Measurements from ENCODE around the gene FBXL14.
A peak's percentile ranks its signal among the peaks of the same experiment; 100 is the strongest.

FBXL14 gene

DNA sequence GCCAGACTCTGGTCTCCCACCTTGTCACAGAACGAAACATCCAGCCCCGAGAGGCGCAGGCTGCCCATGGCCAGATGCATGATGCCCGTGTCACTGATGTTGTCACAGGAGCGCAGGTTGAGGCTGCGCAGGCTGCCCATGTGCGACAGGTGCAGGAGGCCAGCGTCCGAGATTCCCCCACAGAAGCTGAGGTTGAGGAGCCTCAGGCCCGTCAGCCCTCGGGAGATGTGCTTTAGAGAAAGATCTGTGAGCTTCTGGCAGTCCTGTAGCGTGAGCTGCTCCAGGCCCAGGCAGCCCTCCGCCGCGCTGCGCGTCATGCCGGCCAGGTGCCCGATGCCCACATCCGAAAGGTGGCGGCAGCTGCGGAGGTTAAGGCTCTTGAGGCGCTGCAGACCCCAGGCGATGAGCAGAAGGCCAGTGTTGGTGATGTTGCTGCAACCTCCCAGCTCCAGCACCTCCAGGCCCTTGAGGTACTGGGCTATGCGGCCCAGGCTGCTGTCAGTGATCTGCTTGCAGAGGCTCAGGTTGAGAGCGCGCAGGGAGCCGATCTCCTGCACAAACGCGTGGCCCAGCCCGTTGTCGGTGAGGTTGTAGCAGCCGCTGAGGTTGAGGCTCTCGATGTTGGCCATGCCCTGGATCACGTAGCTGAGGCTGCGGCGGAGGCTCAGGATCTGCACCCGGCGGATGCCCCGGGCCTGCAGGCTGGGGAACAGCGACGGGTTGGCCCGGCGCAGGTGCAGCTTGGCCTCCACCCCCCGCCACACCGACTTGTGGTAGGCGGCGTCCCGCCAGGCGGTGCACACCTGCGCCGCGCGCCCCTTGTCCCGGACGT lies 991 bp downstream of the FBXL14 start:
- peak in 1 of 3 donors; percentile 35 for DNase-seq (ENCODE audit: low read depth in 3 of 3)

DNA sequence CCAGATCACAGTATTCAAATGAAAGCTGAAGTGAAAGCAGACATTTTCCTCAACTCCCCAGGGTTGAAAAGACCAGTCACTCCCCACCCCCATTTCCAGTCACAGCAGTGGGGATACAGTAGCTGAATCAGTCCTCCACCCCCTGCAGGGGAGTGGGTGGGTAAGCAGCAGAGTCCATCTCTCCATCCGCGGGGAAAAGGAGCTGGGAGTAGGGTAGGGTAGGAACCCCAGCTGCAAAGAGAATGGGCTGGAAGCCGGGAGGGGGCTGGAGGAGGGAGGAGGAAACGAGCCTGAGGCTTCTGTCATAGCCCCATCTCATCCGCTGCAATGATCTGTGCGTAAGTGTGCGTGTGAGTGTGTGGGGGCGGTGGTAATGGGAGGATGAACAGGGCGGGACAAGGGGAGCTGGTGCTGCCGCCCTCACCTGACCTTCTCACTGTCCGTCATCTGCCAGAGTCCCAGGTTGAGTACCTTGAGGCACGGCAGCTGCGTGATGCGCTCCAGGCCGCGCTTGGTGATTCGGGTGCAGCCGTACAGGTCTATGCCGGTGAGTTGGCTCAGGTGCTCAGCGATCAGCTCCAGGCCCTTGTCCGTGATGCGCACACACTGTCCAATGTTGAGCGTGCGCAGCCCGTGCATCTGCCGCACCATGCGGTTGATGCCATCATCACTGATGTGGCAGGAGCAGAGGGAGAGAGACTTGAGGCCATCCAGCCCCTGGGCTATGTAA lies 1.8 kb downstream of the FBXL14 start:
- DNase-seq (ENCODE audit: low read depth in 3 of 3): peak; percentile 28 to 69 (median 48)

DNA sequence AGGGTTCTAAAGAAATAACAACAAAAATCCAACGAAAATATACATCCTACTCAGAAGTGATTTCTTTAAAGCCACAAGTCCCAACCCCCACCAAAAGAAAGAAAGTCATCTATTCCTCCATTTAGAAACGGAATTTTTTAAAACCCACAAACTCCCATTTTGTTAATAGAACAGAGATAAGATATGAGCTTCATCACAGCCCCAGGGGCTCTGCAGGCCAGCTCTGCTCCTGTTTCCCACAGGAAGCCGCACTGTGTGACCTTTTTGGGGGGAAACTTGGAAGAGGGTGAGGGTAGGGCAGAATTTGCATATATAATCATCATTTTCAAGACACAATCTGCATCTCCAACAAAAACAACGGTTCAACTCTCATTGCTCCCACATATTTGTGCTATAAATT lies 2.8 kb downstream of the FBXL14 start:
- DNase-seq (ENCODE audit: low read depth in 3 of 3): no peak

- no peak for DNase-seq (ENCODE audit: low read depth in 3 of 3)
These were observed 3.3 kb downstream of the FBXL14 start for GRCh38 chr12:1591034-1591433.

GRCh38 chr12:1590221-1590979 lies 4.0 kb downstream of the FBXL14 start:
- DNase-seq (ENCODE audit: low read depth in 3 of 3): no peak

GRCh38 chr12:1588575-1588947 lies 5.8 kb downstream of the FBXL14 start:
- no peak for DNase-seq (ENCODE audit: low read depth in 3 of 3)

- no peak for DNase-seq (ENCODE audit: low read depth in 3 of 3)
These were observed 6.3 kb downstream of the FBXL14 start for GRCh38 chr12:1587927-1588574.

GRCh38 chr12:1584326-1584725 lies 10.1 kb downstream of the FBXL14 start:
- no peak for DNase-seq (ENCODE audit: low read depth in 3 of 3)

- DNase-seq (ENCODE audit: low read depth in 3 of 3): peak; percentile 41 to 68 (median 60)
These were observed 10.8 kb downstream of the FBXL14 start for GRCh38 chr12:1583421-1584078.

GRCh38 chr12:1582709-1583050 lies 11.7 kb downstream of the FBXL14 start:
- no peak for DNase-seq (ENCODE audit: low read depth in 3 of 3)

DNA sequence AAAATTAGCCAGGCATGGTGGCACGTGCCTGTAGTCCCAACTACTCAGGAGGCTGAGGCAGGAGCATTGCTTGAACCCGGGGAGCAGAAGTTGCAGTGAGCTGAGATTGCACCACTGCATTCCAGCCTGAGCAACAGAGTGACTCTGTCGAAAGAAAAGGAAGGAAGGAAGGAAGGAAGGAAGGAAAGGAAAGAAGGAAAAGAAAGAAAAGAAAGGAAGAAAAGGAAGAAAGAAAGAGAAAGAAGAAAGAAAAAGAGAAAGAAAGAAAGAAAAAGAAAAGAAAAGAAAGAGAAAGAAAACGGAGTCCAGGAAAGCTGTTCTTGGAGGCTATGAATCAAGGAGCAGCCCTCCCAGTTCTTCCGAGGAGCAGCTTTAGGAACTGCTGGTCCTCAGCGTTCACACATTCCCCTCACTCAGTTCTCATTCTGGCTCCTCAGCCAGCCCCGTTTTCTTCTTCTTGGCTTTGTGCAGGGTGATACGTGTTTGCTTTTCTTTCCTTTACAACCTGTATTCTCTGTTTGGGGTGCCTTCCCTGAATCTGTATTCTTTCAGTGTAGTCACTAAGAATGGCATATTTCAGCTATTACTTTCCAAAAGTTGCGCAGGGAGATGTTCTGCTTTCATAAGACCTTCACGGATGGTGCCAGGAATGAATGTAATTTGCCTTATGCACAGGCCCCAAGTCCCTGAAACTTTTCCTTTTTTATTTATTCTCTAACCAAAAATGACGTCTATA lies 12.2 kb downstream of the FBXL14 start:
- DNase-seq (ENCODE audit: low read depth in 3 of 3): no peak

DNA sequence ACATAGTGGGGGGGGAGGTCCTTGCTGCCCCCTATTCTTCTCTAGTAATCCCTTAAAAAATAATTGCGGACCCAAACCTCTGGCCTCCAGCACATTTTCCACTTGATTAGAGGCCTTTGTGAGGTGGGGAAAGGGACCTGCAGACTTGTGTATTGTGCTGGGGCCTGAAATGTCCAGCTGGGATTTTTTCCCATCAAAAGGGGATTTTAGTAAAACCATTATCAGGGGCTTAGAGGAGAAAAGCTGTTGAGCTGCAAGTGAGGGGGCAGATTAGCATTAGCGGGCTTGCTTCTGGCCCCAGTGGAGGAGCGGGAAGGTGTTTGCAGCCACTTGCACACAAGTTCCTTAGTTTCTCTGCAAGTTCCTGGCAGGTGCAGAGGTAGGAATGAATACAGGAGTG lies 13.9 kb downstream of the FBXL14 start:
- DNase-seq (ENCODE audit: low read depth in 3 of 3): no peak

GRCh38 chr12:1579651-1580435 lies 14.5 kb downstream of the FBXL14 start:
- DNase-seq (ENCODE audit: low read depth in 3 of 3): no peak

DNA sequence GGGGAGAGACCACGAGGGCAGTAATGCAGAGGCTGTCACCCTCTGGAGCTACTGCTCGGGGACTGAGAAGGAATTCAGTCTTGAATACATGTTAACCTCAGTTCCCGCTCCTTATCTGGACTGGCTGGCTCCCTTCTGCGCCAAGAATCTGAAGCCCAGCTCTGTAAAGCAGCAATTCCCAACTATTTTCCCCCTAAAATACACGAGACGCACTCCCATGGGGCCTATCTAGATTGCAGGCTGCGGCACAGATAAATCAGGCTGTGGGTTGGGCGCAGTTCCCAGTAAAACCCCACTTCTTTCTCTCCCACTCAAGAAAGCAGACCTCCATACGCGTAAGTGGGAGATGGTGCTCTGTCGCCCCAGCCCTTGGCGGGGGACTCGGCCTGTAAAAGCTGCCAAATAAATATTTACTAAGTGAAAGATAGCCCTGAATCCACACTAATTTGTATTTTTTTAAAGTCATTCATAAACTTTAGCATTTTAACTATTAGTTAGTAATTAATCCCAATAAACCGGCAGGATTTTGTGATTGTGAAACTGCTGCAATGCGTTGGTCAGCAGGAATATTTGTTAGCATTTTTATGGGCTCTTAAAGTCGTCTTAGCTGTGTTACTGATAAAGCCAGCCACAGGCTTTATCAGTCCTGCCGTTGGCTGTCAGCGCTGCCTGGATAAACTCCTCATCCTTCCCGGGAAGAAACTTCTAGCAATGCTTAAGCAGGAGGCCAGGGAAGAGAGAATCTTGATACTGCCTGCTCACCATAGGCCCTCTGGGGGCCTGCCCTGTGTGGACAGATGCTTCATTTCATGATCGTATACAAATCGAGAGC lies 17.8 kb downstream of the FBXL14 start:
- DNase-seq (ENCODE audit: low read depth in 3 of 3): no peak

DNA sequence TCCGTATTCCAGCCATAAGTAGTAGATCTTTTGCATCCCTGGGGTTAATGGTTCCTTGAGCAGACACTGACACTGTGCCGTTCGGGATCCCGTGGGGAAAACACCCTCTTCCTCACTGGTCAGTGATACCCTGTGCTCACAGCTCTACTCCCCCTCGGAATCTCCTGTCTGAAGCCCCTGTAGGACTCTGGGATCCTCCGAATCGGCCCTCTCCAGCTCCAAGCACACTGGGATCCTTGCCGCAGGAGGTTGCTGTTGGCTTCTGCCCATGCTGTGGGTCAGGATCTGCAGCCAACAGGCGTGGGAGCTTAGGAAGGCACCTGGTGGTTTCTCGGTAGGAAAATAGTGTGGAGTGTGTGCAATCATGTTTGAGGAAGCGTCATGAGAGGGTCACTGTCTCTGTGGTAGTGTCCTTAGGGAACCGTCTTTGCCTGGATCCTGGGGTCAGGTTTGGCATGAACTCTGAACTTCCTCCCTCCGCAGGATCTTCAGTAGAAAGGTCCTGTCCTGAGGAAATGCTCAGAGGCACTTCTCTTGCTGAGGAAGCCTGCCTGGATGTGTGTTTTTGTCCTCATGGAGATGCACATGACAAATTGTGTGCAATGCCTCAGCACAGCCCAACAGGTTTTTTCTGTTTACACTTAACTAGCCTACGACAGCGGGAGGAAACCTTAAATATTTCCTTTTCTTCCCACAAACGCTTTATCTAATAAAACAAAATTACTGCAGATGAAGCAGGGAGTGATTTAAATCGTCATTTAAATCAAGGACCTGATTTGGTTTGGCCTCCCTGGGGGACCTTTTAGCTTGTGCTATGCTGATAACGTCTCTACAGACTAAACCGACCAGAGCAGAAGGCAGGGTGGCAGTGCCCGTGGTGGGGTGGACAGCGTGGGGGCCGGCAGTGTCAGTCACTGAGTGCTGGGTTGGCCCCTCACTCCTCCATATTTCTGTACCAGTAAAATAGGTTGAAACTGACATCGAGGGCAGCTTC lies 18.7 kb downstream of the FBXL14 start:
- no peak for DNase-seq (ENCODE audit: low read depth in 3 of 3)

- no peak for DNase-seq (ENCODE audit: low read depth in 3 of 3)
These were observed 19.5 kb downstream of the FBXL14 start for GRCh38 chr12:1574865-1575259.

DNA sequence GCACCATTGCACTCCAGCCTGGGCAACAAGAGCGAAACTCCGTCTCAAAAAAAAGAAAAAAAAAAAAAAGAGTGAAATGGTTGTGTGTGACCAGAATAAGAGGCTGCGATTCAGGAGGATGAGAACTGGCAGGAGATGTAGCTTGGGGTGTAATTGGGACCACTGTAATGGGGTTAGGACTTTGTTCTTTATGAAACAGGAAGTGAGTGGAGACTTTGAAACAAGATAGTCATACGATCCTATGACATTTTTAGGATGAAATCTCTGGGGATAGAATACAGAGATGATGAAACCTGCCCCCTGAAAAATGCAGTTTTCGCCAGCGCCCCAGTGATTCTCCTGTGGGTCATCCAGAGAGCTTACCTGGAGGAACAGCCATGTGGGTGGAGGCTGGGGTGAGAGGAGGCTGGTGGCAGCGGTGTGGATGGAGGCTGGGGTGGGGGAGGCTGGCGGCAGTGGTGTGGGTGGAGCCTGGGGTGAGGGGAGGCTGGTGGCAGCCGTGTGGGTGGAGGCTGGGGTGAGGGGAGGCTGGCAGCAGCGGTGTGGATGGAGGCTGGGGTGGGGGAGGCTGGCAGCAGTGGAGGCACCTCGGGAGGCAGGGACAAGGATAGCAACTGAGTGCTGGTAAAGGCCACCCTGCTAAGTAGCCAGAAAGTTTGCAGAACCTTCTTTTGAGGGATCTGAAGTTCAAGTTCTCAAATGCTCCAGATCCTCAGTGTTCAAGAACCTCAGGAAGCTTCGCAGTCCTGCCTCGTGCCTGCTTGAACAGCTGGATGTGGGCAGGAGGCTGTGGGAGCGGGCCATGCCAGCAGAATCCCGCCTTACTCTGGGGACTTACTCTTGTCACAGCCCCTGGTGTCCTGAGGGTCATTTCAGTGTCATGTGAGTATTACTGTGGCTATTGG lies 20.2 kb downstream of the FBXL14 start:
- DNase-seq (ENCODE audit: low read depth in 3 of 3): no peak
